Measurements from ENCODE around the gene TBCK. TPM values are rescaled to one million over a fixed set of nuclear protein-coding genes. Genes with fewer than 3 reads are reported as not detected.

TBCK gene
- total and polyA plus RNA-seq, 2 of the 13 experiments (the other 11 are each of a cell fraction or from before 2014, with no cell fraction given): 51.0 to 62.4 TPM

GRCh38 chr4:106231931-106232330 lies 84.1 kb downstream of the TBCK start:
- no peak overlapping the region for H3K4me3 ChIP-seq (replicated peaks in 1 of 3; ENCODE audit: insufficient read depth in 1 of 3, low read depth in 2 of 3, low read length in 3 of 3)
- no peaks in the 10 kb centered on the region for H3K79me2 ChIP-seq (ENCODE audit: insufficient read depth, low read length)
- H2AFZ ChIP-seq (ENCODE audit: low read length): no peak overlapping the region
- in situ Hi-C loops (cut with HindIII; ENCODE audit: extremely low pct_ligation_motif_present, low pct_unique_long_range_greater_than_20kb) (no loop called here), intact Hi-C loops (cut with micrococcal nuclease; ENCODE audit: unreplicated experiment) (no loop called here)
- H3K4me1 ChIP-seq (ENCODE audit: insufficient read depth, low read length): no peaks in the 10 kb centered on the region
- FAIRE-seq (no peak), ATAC-seq (no peak), DNase-seq (ENCODE audit: low spot score) (no peak)
- no peak overlapping the region for H3K27ac ChIP-seq (ENCODE audit: extremely low read length, insufficient read depth, low read length)
- no peaks in the 10 kb centered on the region for H3K9me3 ChIP-seq (ENCODE audit: low read length)
- ChIA-PET CTCF (ENCODE audit: low intra/inter-chr PET ratio, low total read pairs) (no interaction called here), POLR2A (no interaction called here)
- no peaks in the 10 kb centered on the region for H3K27me3 ChIP-seq (ENCODE audit: control insufficient read depth in 1 of 2, insufficient read depth in 2 of 2, low read length in 2 of 2)
- H3K9ac ChIP-seq (ENCODE audit: insufficient read depth, low read depth, low read length): no peak overlapping the region
- H4K20me1 ChIP-seq (ENCODE audit: insufficient read depth, low read length): no peaks in the 10 kb centered on the region
- H3K4me2 ChIP-seq (ENCODE audit: low read depth, low read length): no peak overlapping the region
- peaks cover 6 to 53% of the 10 kb centered on the region in 2 experiments for H3K36me3 ChIP-seq (replicated peaks in 1 of 2; ENCODE audit: control insufficient read depth in 1 of 2, insufficient read depth in 2 of 2, low read length in 2 of 2)
- BruUV-seq (replicated peaks): no TSS peak
- no peak for TF ChIP-seq ZNF709 (CRISPR knock-in tag; IDR thresholded peaks at IDR 0.05)
- TF ChIP-seq ZNF446 (CRISPR knock-in tag; IDR thresholded peaks at IDR 0.05): no peak
- TF ChIP-seq TOE1 (CRISPR knock-in tag; IDR thresholded peaks at IDR 0.05): no peak
- no peak for TF ChIP-seq YEATS2 (CRISPR knock-in tag; IDR thresholded peaks at IDR 0.05; ENCODE audit: borderline replicate concordance)
- no peak for TF ChIP-seq ZNF383 (CRISPR knock-in tag; IDR thresholded peaks at IDR 0.05; ENCODE audit: borderline replicate concordance)
- no peak for TF ChIP-seq ZBTB4 (CRISPR knock-in tag; IDR thresholded peaks at IDR 0.05; ENCODE audit: borderline replicate concordance)
- TF ChIP-seq ZIK1 (CRISPR knock-in tag; IDR thresholded peaks at IDR 0.05; ENCODE audit: borderline replicate concordance, low read depth): no peak
- no peak for TF ChIP-seq FIP1L1 (IDR thresholded peaks at IDR 0.05; ENCODE audit: borderline replicate concordance, insufficient read depth, low read depth, low read length)
- no peak for TF ChIP-seq ZNF770 (CRISPR knock-in tag; IDR thresholded peaks at IDR 0.05)
- no peak for TF ChIP-seq CHCHD3 (CRISPR knock-in tag; IDR thresholded peaks at IDR 0.05)
- no peak for TF ChIP-seq ZNF562 (CRISPR knock-in tag; IDR thresholded peaks at IDR 0.05; ENCODE audit: borderline replicate concordance)
- no peak for TF ChIP-seq CBX1 (IDR thresholded peaks at IDR 0.05; ENCODE audit: low read depth)
- no peak for TF ChIP-seq TBP (CRISPR knock-in tag; IDR thresholded peaks at IDR 0.05)
- TF ChIP-seq RFX3 (CRISPR knock-in tag; IDR thresholded peaks at IDR 0.05): no peak
- no peak for TF ChIP-seq ARID5B (CRISPR knock-in tag; IDR thresholded peaks at IDR 0.05)
